ENCODE results near the gene TMEM231. TPM values are rescaled to one million over a fixed set of nuclear protein-coding genes. Genes with fewer than 3 reads are reported as not detected.

TMEM231 gene
- total RNA-seq (9.4 and 10.0 TPM in 2 replicates), polyA plus RNA-seq (35.8 and 41.7 TPM in 2 replicates), polyA minus RNA-seq (45.8 and 61.7 TPM in 2 replicates), Bru-seq, nascent RNA (percentile 46 among the genes with signal in this experiment), BruChase-seq, experiment 1, labeled RNA remaining after a 6-hour chase (percentile 63 among the genes with signal in this experiment), BruChase-seq, experiment 2, labeled RNA remaining after a 2-hour chase (percentile 49 among the genes with signal in this experiment)
- 19.0 and 19.8 TPM in 2 replicates for polyA plus RNA-seq (2011; cell fraction: cytosol; rRNA removed)
- polyA plus RNA-seq (2011; cell fraction: nucleus; rRNA removed), result 13.1 and 15.3 TPM in 2 replicates
- polyA plus RNA-seq (2012), result 8.0 and 9.7 TPM in 2 replicates
- polyA minus RNA-seq (2011; cell fraction: cytosol; rRNA and poly(A)+ RNA removed), result 13.8 TPM
- 7.1 and 7.5 TPM in 2 replicates for polyA minus RNA-seq (2011; cell fraction: nucleus; rRNA and poly(A)+ RNA removed)
- long read RNA-seq, full-length matches to known transcripts, result 25 of 34 reads
- long read RNA-seq, partial matches to known transcripts, result 4 of 34 reads
- long read RNA-seq, other reads (novel, unspliced or antisense), result 5 of 34 reads

GRCh38 chr16:75555707-75556430 lies at the start of gene TMEM231:
TSS of gene TMEM231 (minus strand) at chr16:75556252. CDS start at chr16:75556209, 43 bp downstream.
- dilution Hi-C loops (cut with MboI; ENCODE audit: extremely low pct_ligation_motif_present, low sequenced_read_pairs) (no loop called here), intact Hi-C loops (cut with micrococcal nuclease) (loop anchor here (1.0 to 2.0 kb wide), 4 partner anchors 10 to 91 kb away; partner anchors contain the start of genes GABARAPL2 and TMEM170A)
- Histone ChIP-seq H3K27me3 (ENCODE audit: control insufficient read depth in 2 of 2, insufficient read depth in 2 of 2, low read length in 2 of 2) (peaks cover 9 to 14% of the 10 kb centered on the region in 2 experiments), H3K27ac (ENCODE audit: insufficient read depth, low read depth, low read length) (peak within 1 kb of the TSS; percentile 46), H4K20me1 (replicated peaks; ENCODE audit: control insufficient read depth, extremely low read depth, insufficient read depth, low read length) (no peaks in the 10 kb centered on the region), H3K9me3 (replicated peaks; ENCODE audit: control insufficient read depth, insufficient read depth, low read length) (no peaks in the 10 kb centered on the region), H2AFZ (ENCODE audit: low read depth, low read length) (peak within 1 kb of the TSS; percentile 86), H3K4me3 (replicated peaks in 1 of 3; ENCODE audit: insufficient read depth in 1 of 3, low read depth in 1 of 3, low read length in 3 of 3) (peak within 1 kb of the TSS; percentile 75 to 86 (median 80)), H3K4me1 (ENCODE audit: control insufficient read depth, extremely low read depth, insufficient read depth, low read length) (peaks cover 12% of the 10 kb centered on the region), H3K36me3 (ENCODE audit: control insufficient read depth in 2 of 2, extremely low read depth in 1 of 2, insufficient read depth in 2 of 2, low read length in 2 of 2) (no peaks in the 10 kb centered on the region), H3K9me1 (replicated peaks; ENCODE audit: control insufficient read depth, extremely low read depth, insufficient read depth, low read length) (no peaks in the 10 kb centered on the region), H3K4me2 (ENCODE audit: insufficient read depth, low read length) (peak within 1 kb of the TSS; percentile 79), H3K9ac (replicated peaks; ENCODE audit: extremely low read depth, insufficient read depth, low read length) (peak within 1 kb of the TSS; percentile 35), H3K79me2 (ENCODE audit: control insufficient read depth, insufficient read depth, low read length) (no peaks in the 10 kb centered on the region)
- ChIA-PET POLR2A (no interaction called here), CTCF (interaction anchor here (0.8 to 2.2 kb wide), 4 partner anchors 9 to 208 kb away, joined by 3 to 15 read pairs (median 3); partner anchors contain the start of gene ADAT1)
- TF ChIP-seq JUN (IDR thresholded peaks at IDR 0.05; ENCODE audit: borderline replicate concordance, insufficient read depth, insufficient read length, low read depth) (no peak), MAX (IDR thresholded peaks at IDR 0.05; ENCODE audit: insufficient read depth, insufficient read length) (peak; percentile 38), POLR2AphosphoS5 (IDR thresholded peaks at IDR 0.05; ENCODE audit: insufficient read depth, low read depth, low read length) (peak; percentile 29), EZH2 (IDR thresholded peaks at IDR 0.05; ENCODE audit: borderline replicate concordance, low read depth, low read length, severe bottlenecking) (no peak)
- DNase-seq (ENCODE audit: low read depth, low spot score) (peak; percentile 91), FAIRE-seq (peak; percentile 98)
- BruUV-seq (replicated peaks), result no TSS peak
